Esophagus mucosa (tissue), 1 donor: ENCODE results near the gene ASPDH. TPM values are rescaled to one million over a fixed set of nuclear protein-coding genes. Genes with fewer than 3 reads are reported as not detected.

ENCODE experiments used
- ATAC-seq: fragments of 200-7000 bp; cut with Tn5 transposase; one replicate; pipeline ENCODE4 v1.9.1; 2020
- total RNA-seq: library from RNA; stranded (reverse); gene quantifications from one replicate; pipeline ENCODE4 v1.2.4, GENCODE V29; 2023
- donor health status: DM: yes; HTN: yes; CAD: no.

Gene ASPDH
- total RNA-seq, 1 donor from 2014 or later, result not detected

DNA sequence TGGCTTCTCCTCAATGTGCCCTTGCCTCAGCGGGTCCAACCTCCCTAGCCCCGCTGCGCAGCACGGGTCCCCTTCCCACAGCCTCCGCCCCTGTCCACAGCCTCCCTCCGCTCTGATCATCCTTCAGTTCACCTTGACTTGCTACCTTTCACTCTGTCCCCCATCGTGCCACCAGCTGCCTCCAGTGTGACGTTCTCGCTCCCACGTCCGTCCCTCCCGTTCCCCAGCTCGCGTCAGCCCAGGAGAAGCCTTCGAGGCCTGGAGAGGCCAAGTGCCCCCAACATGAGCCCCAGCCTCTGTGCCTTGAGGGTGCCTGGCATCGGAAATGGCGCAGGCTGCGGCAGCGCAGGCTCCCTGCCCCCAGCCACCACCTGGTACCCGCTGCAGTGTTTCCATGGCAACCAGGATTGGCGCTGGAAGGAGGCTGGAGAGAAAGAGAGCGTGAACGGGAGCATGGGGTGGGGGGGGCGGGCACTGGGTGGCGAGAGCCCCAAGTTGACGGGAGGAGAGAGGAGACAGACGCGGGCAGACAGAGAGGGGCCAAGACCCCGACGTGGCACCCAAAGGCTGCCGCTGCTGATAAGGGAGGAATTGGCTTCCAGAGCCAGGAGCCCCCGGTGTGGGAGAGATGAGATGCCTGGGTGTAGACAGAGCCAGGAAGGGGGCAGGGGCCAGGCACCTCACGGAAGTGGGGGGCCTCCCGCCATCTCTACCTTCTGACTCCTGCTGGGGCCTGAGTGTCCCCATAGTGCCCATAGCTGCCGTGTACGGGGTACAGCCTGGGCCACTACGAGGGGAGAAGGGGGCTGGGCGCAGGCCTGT lies 844 bp upstream of the ASPDH start:
- ATAC-seq, result no peak

DNA sequence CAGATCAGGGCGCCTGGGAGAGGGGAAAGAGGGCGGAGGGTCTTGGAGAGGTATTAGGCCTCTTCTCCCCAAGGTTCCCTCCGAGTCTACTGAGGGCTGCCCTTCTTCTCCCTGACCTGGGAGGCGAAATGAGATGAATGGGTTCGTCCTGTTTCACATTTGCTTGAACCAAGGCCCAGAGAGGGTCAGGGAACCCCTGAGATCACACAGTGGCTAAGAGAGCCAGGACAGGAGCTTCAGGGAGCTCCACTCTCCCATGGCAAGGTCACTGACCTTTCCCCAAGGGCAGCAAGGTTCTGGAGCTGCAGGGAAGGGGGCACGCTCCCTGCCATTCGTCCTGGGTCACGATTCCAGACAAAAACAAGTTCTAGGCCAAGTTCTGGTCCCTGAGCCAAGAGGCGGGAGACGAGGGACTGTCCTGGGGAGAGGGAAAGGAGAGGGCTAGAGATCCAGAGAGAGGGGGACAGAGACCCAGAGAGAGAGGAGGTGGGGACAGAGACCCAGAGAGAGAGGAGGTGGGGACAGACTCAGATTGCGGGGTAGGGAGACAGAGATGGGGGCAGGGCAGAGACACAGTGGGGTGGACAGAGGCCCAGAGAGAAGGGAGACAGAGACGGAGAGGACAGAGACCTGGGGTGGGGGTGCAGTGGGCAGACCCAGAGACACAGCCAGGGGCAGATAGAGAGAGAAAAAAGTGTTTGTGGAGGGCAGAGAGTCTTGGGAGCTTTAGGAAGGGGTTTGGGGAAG lies 541 bp downstream of the ASPDH start:
- no peak for ATAC-seq

DNA sequence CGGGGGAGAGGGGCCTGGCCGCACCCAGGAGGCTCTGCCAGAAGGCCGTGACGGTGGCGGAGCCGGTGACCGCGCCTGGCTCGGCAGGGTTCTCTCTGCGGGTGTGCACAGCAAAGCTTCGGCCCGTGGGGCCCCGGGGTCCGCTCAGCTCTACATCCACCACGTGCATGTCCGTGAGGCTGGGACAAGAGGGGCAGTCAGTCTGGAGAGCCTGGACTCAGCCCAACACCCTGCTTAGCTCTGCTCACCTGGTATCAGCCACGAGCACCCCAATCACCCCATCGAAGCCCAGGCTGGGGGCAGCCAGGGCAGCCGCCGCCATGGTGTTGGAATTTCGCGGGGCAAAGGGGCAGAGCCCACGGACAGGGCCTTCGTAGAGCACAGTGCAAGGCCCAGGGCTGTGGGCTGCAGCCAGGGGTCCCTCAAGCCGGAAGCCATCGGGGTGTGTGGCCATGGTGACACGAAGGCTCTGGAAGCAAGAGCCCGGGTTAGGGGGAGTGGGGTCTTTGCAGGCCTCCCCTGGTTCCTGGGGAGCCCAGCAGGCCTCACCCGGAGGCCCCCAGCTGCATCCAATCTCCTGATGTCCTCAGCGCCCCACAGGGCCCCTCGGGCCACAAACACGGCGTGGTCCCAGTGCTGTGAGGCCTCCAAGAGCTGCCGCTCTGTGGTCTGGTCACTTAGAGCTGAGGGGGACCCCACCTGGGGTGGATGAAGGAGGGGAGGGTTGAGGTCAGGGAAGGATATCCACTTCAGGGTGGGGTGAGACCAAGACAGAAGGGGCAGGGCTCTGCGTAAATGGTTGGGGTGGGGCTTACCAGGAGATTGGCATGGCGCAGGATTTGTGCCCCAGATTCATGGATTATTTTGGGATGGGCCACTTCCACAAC lies 1.4 kb downstream of the ASPDH start:
- ATAC-seq, result no peak

DNA sequence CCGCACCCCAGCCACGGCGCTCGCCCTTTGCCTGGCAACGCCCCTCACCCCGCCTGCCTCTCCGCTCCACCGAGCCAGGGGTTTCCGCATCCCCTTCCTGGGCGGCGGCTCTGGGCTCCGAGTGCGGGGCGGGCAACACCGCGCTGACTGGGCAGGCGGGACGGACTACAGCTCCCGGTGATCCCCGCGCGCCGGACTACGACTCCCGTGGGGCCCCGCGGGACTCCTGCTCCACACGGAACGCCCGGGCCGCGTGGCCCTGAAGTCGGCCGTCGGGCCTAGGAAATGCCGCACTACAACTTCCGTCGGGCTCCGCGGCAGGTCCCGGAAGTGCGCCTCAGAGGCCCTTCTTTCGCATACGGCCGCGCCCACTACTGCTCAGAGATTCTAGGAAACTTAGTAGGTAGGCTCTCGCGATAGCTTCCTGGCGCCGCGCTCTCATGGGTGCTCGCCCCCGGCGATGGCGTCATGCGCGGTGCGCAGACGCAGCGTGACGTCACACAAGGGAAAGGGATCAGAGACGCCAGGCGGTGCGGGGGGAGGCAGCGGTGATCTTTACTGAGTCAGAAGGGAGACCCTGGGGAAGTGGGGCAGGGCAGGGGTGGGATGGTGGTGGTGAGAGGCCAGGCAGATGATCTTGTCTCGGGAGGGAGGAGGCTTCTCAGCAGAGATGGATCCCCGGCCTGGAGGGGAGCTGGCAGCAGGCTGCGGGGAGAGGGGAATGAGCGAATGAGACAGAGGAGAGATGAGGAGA lies 2.5 kb downstream of the ASPDH start, which contains the start of gene JOSD2:
Gene JOSD2 (minus strand): TSS at position 123 of the 754 bp plus-strand sequence. CDS start 760 bp downstream, outside the sequence.
- peak; percentile 91 for ATAC-seq

DNA sequence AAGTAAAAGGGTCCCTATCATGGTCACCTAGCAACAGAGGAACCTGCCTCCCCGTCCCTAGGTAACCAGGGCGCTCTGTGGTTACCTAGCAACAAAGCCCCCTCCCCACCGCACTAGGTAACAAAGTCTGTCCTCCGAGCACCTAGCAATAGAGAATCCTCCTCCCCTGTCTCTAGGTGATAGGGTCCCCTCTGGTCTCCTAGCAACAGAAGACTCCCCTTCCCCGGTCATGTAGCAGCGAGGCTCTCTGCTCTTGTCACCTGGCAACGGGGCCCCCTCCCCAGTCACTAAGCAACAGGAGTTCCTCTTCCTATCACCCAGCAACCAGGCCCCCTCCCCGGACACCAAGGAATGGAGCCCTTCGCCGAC lies 3.0 kb downstream of the ASPDH start:
- ATAC-seq, result peak; percentile 4

DNA sequence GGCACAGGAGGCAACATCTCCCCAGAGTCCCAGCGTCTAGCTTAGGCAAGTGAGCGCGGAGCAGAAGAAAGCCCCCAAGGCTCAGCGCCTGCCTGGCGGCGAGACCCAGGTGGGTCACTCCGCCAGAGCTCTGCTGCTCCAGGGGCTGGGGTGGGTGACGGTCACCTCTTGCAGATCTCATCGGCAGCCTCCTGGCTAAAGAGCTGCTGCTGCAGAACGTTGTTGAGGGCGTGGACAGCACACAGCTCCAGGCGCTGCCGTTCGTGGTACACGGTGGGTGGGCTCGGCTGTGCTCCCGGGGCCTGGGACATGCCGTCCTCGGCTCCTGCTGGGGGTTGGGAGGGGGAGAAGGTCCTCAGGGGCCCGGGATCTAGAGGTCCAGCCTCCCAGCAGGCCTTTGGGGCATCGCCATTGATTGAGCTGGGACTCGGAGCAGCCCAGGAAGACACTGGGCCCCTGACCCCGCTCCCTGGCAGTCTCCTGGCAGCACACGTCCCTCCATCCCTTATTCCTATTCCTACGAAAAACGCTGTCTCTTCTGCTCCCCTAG lies 3.5 kb downstream of the ASPDH start:
- ATAC-seq, result no peak

DNA sequence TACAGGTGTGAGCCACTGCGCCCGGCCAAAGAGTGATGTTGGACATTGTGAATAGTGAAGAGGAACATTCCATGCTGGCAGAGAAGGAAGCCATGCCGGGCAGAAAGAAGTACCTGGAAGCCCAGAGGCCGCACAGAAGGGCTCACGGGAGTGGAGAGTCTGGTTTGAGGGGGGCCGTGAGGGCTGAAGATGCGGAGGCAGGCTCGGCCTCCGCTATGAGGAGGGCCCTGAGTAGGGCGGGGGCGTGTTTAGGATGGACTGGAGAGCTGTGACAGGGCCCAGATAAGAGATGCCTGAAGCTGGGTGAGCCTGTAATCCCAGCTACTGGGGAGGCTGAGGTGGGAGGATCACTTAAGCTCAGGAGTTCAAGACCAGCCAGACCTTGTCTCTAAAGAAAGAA lies 4.3 kb downstream of the ASPDH start:
- no peak for ATAC-seq

DNA sequence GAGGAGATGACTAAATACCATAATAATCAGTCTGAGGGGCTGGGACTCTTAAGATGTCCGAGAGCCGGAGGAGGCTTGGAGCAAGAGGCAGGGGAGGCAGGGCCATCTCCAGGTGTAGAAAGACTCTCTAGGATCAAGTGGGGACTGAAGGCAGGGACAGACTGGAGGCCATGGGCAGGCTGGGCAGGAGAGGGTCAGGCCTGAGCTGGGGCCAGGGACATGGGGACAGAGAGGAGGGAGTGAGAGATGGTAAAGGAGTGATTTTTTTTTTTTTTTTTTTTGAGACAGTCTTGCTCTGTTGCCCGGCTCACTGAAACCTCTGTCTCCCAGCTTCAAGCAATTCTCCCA lies 4.9 kb downstream of the ASPDH start:
- no peak for ATAC-seq

DNA sequence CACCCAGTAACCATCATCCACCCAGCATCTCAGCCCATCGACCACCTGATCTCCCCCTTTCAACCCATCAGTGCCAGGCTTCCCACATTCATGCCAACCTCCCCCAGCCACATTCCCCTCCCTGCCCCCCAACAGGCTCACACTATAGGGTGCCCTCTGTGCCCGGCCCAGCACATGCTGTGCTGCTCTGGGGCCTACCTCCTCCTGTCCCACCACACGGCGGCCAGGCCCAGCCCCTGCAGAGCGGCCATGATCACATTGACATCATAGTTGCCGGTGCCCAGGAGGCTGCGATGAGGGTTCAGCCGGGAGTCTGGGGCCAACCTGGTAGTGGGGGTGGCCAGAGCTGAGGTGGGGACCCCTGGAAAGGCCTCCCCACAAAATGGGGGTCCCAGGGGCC lies 6.3 kb downstream of the ASPDH start:
- no peak for ATAC-seq

DNA sequence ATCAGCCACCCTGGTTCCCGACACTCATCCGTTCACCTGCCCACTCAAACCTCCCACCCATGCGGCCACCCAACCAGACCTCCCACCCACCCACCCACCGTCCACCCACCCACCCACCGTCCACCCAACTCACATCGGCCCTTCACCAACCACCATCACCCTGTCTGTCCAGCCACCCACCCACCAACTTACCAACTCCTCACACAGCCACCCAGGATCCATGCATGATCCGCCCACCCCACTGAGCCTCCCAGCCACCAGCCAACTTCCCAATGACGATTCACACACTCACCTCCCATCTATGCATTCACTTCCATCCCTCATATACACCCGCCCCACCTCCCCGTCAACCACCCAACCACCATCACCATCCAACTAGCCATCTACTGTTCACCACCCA lies 7.0 kb downstream of the ASPDH start:
- ATAC-seq, result no peak

DNA sequence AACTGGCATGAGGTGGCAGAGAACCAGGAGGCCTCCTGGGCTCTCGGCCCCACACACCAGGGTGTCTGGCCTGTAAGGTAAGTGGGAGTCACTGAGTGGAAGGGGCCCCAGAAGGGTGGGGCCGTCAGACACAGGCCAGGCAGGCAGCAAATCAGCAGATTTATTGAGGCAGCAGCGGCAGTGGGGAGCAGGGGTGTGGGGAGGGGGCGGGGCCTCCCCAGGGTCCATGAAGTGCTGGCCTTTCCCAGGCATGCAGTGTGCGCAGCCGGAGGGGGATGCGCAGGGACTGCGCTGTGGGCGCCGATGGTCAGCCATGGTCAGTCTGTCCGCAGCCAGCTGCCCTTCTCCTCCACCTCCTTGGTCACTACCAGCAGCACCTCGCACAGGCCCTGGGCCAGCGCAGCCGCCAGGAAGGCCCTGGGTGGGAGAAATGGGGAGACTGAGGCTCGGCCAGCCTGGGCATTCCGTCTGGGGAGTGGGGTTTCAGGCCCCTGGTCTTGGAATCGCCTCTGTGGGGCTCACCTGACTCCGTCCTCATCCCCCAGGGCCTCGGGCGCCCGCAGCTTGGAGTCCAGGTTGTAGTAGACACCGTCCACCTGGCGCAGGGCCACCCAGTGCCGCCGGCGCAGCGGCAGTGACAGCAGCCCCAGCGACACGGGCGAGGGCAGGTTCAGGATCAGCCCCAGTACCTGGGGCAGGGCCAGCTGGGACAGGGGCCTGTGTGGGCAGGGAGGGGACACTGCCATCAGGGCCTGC lies 7.7 kb downstream of the ASPDH start:
- ATAC-seq, result no peak

DNA sequence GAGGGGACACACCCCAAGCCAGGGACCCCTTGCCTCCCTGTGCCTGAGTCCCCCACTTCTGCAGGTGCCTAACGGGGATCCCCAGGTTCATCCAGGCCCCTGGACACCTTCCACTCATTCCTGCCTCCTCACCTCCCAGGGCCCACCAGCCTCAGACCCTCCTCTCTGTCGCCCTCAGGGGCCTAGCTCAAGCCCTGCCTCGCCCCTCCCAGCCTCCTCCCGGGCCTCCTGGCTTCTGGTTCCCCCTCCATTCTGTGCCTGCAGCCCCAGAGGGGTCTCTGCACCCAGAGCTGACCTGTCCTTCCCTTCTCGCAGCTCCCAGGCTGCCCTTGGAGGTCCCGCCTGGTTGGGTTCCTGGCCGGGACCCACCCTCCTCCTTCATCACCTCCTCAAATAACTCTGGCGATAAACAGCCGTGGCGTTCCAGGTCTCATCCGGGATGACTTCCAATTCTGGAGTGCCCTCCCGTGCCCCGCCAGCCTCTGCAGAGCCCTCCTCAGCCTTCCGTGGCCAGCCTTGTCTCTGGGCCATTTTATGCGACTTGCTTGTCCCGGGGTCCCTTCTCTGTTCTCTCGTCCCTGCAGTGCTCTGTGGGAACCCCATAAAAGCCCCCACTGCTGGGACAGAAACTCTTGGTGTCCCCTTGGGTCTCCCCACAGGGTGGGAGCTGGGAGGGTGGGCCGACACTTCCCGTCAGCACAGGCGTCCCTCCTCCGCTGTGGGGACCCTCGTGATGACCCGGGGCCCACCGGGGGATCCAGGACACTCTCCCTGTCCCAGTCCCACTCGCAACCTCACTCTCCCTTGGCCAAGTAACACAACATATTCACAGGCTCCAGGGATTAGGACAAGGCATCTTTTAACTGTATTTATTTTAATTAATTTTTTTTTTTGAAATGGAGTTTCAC lies 11.9 kb downstream of the ASPDH start:
- peak; percentile 19 for ATAC-seq

DNA sequence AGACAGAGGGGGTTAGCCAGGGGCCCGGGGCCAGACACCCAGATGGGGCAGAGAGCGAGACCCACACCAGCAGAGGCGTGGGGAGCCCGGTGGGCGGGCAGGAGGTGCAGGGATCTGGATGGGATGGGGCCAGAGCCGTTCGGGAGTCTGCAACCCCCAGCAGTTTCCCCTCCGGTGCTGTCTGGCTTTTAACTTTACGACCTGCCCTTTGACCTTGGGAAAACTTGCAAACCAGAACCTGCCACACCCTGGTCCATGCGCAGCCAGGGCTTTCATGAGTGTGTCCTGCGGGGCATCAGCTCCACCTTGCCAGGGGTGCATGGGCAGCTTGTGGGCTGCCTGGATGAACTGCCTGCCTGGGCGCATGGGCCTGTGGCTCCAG lies 12.5 kb downstream of the ASPDH start:
- no peak for ATAC-seq

DNA sequence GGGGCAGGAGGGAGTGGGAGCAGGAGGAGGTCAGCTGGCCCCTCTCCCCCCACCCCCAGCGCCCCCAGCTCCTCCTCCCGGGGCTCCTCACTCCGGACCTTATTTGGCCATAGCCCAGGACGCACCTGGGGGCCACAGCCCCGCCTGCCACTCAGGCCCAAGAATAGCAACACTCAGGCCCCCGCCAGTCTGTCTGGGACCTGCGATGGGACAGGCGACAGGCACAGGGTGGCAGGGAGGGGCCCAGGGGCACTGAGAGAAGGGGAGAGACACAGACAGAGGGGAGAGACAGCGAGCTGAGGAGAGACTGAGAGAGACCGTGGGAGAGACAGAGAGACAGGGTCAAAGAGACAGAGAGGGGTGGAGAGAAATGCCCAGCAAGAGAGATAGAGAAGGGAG lies 13.0 kb downstream of the ASPDH start:
- ATAC-seq, result no peak

DNA sequence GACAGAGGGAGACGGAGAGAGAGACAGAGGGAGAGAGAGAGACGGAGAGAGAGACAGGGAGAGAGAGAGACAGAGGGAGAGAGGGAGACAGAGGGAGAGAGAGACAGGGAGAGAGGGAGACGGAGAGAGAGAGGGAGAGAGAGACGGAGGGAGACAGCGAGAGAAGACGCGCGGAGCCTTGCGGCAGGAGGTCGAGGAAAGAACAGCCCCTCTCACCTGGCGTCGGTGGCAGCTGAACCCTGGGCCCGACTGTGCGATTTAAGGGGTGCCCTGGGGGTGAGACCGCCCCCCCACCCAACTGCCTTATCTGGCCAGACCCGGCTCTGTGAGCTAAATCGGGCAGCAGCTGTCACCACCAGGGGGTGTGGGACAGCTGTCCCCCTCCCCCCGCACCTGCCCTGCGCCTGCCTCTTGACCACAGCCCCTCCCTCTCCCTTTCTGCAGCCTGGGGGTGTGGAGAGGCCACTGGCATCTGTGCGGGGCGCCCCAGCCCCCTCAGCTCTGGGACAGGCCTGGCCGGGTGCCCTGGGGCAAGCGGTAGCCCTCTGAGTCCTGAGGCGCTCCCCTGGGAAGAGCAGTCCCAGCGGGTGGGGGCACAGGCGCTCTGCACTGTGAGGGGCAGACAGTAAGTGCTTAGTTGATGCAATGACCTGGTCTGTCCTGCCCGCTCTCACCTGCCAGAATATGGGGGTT lies 13.5 kb downstream of the ASPDH start:
- peak; percentile 23 for ATAC-seq

DNA sequence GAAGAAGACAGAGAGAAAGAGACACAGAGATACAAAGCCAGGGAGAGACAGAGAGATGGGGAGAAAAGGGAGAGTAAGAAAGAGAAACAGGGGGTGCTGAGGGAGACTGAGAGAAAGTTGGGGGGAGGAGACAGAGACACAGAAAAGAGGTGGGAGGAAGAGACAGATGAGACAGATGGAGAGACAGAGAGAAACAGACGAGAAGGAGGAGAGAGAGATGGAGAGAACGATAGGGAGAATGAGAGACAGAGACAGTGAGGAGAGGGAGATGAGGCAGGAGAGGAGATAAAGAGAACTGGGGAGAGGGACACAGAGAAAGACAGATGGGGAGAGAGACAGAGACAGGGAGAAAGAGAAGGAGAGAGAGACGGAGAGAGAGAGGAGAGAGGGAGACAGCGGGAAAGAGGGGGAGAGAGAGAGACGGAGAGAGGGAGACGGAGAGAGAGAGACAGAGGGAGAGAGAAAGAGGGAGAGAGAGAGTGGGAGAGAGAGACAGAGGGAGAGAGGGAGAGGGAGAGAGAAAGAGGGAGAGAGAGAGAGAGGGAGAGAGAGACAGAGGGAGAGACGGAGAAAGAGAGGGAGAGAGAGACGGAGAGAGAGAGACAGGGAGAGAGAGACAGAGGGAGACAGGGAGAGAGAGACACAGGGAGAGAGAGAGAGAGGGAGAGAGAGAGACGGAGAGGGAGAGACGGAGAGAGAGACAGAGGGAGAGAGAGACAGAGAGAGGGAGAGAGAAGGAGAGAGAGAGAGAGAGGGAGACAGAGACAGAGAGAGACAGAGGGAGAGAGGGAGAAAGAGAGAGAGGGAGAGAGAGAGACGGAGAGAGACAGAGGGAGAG lies 15.3 kb downstream of the ASPDH start:
- ATAC-seq, result no peak

DNA sequence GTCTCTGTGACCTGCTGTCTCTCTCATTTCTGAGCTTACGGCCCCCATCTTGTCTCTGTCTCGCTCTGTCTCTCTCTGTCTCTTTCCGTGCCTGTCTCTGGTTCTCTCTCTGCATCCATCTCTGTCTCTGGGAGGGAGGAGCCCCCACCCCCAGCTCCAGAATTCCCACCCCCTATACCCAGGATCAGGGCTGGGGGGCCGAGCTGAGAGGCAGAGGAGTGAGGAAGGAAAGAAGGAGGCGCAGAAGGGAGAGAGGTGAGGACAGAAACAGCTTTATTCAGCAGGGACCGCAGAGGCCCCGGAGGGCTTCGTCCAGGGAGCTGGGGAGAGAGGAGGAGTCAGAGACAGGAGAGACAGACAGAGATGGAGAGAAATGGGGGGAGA lies 16.7 kb downstream of the ASPDH start:
- no peak for ATAC-seq

DNA sequence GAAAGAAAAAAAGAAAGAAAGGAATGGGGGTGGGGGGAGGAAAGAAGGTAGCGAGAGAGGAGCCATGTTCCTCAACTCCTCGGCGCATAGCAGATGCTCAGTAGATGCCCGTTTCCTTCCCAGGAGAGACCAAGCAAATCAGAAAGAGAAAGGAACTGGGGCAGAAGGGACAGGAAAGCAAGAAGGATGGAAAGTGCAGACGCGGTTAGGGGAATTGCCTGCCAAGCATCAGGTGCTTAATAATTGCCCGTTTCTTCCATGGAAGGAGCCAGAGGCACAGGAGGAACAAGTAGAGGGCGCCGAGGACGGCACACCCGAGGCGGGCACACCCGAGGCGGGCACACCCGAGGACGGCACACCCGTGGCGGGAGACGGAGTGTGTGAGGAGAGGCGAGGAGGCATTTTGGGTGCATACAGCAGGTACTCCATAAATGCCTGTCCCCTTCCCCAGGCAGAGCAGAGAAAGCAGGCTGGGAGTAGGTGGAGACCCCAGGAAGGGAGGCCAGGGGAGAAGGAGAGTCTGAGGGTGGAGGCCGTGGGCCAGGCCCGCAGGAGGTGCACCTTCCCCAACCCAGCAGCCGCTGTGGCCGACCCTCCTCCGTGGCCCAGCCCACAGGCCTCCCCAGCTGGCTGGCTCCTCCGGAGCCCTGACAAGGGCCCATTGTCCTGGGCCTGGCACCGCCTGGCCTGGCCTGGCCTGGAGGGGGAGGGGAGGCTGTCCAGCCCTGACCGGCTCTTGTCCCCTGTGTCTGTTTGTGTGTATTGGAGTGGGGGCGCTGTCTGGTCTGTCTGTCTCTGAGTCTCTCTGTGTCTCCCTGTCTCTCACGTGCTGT lies 17.3 kb downstream of the ASPDH start:
- ATAC-seq, result no peak
